GM12878 (cell line): ENCODE measurements around the gene CDH8. TPM values are rescaled to one million over a fixed set of nuclear protein-coding genes. Genes with fewer than 3 reads are reported as not detected.

Experiments used
- ATAC-seq: fragments of 200-7000 bp; cut with Tn5 transposase; 3 replicates; pipeline ENCODE4 v1.9.1; 2020; ENCODE audit warnings: mild to moderate bottlenecking, moderate library complexity
- BruUV-seq: library from RNA; stranded (reverse); fragments of 400-500 nt; replicated peaks from 2 replicates; lab custom pipeline; 2021; lab: Mats Ljungman, UMichigan
- CTCF ChIA-PET: fragments of 300-600 bp; sonication (Branson Sonifier 250); formaldehyde crosslinking; extraction: SDS; loops from one replicate; lab custom pipeline; 2021; ENCODE audit warnings: inconsistent platforms; lab: Yijun Ruan, JAX
- POLR2A ChIA-PET: fragments of 350-600 bp; formaldehyde crosslinking; extraction: SDS; loops from one replicate; lab custom pipeline; 2021; ENCODE audit warnings: inconsistent platforms; lab: Charles Lee
- RAD21 ChIA-PET: fragments of 300-600 bp; sonication (Branson Sonifier 250); formaldehyde crosslinking; loops from one replicate; lab custom pipeline; 2023; ENCODE audit warnings: antibody characterized with exemption; ENCODE audit not compliant: unreplicated experiment; lab: Charles Lee
- SMC1A ChIA-PET: fragments of 300-600 bp; sonication (Branson Sonifier 250); formaldehyde crosslinking; loops from one replicate; lab custom pipeline; 2023; ENCODE audit not compliant: unreplicated experiment, uncharacterized antibody; lab: Charles Lee
- DNase-seq: peaks from one replicate; pipeline ENCODE4 v3.0.0-alpha.2; 2011; ENCODE audit warnings: low read depth, low spot score
- FAIRE-seq: peaks from 3 replicates; lab custom pipeline; 2011; peaks lifted over from hg19 to GRCh38; lab: Jason Lieb, UNC
- H2AFZ ChIP-seq: 2 replicates; pipeline ENCODE4 v1.6.0; 2011; ENCODE audit warnings: low read depth, low read length, control low read depth; ENCODE audit not compliant: control insufficient read depth
- H3K27ac ChIP-seq: 2 replicates; pipeline ENCODE4 v1.5.1; 2011; ENCODE audit warnings: control low read depth; ENCODE audit not compliant: control insufficient read depth, insufficient read depth
- H3K27me3 ChIP-seq, 2 experiments: replicated peaks in 1 of 2; 2 replicates each; pipeline versions ENCODE4 v1.6.0 to v1.6.1; 2011; ENCODE audit warnings: low read length in 1 of 2; ENCODE audit not compliant: control insufficient read depth in 2 of 2, insufficient read depth in 2 of 2
- H3K36me3 ChIP-seq, 2 experiments: 2 replicates each; pipeline ENCODE4 v1.5.1; 2011; ENCODE audit warnings: low read length in 1 of 2; ENCODE audit not compliant: control insufficient read depth in 2 of 2, insufficient read depth in 2 of 2
- H3K4me1 ChIP-seq: 2 replicates; pipeline ENCODE4 v1.6.1; 2011; ENCODE audit warnings: mild to moderate bottlenecking, low read length, moderate library complexity, mixed read lengths; ENCODE audit not compliant: control insufficient read depth, insufficient read depth
- H3K4me2 ChIP-seq: 2 replicates; pipeline ENCODE4 v1.6.0; 2011; ENCODE audit warnings: control low read depth; ENCODE audit not compliant: control insufficient read depth, insufficient read depth
- H3K4me3 ChIP-seq: fragments of 200-600 bp; sonication (generic); 2 replicates; pipeline ENCODE4 v1.5.1; 2016
- H3K79me2 ChIP-seq: 2 replicates; pipeline ENCODE4 v1.6.0; 2011; ENCODE audit warnings: low read length; ENCODE audit not compliant: control insufficient read depth, insufficient read depth
- H3K9ac ChIP-seq: 2 replicates; pipeline ENCODE4 v1.8.0; 2011; ENCODE audit warnings: low read length, control low read depth, mixed read lengths; ENCODE audit not compliant: control insufficient read depth, insufficient read depth
- H3K9me3 ChIP-seq: replicated peaks from 3 replicates; pipeline ENCODE4 v1.5.1; 2011; ENCODE audit warnings: mild to moderate bottlenecking, low read length; ENCODE audit not compliant: control insufficient read depth, insufficient read depth
- H4K20me1 ChIP-seq: 2 replicates; pipeline ENCODE4 v1.6.0; 2011; ENCODE audit not compliant: control insufficient read depth, insufficient read depth
- CEBPB ChIP-seq, 2 experiments: fragments of 150-350 bp in 1 of 2; IDR thresholded peaks; 2 replicates each; pipeline ENCODE4 v1.6.1; 2012 to 2014; ENCODE audit warnings: low read depth in 2 of 2, low read length in 2 of 2, borderline replicate concordance in 1 of 2, inconsistent platforms in 1 of 2
- CREB1 ChIP-seq: IDR thresholded peaks from 2 replicates; pipeline ENCODE4 v1.6.1; 2012; ENCODE audit warnings: low read depth, mild to moderate bottlenecking, inconsistent platforms
- EZH2 ChIP-seq: IDR thresholded peaks from 2 replicates; pipeline ENCODE4 v1.6.1; 2012; ENCODE audit warnings: low read depth, mild to moderate bottlenecking, control low read depth, inconsistent platforms, low read length, borderline replicate concordance; ENCODE audit not compliant: control insufficient read depth
- FOXK2 ChIP-seq: fragments of 450-650 bp; IDR thresholded peaks from 2 replicates; pipeline ENCODE4 v1.6.1; 2017; ENCODE audit warnings: mild to moderate bottlenecking, moderate library complexity
- JUND ChIP-seq: IDR thresholded peaks from 2 replicates; pipeline ENCODE4 v1.6.1; 2012; ENCODE audit warnings: low read depth, mild to moderate bottlenecking, low read length, improper control_type of control experiment, moderate library complexity
- MTA3 ChIP-seq: IDR thresholded peaks from 2 replicates; pipeline ENCODE4 v1.6.1; 2012; ENCODE audit warnings: low read length, inconsistent platforms, borderline replicate concordance
- ZNF384 ChIP-seq: IDR thresholded peaks from 2 replicates; pipeline ENCODE4 v1.6.1; 2012; ENCODE audit warnings: low read depth, mild to moderate bottlenecking, low read length, improper control_type of control experiment, borderline replicate concordance
- WGBS: methylation state at CpG from one replicate; pipeline ENCODE4 v1.1.6; 2016; ENCODE audit warnings: low lambda C conversion rate; ENCODE audit not compliant: insufficient replicate concordance, insufficient coverage; ENCODE audit errors: missing lambda C conversion rate; 5-methylcytosine and 5-hydroxymethylcytosine counted together
- in situ Hi-C: fragments of 300-500 bp; cut with MboI; formaldehyde crosslinking; loops from 9 replicates; pipeline ENCODE4 v1.14.3; 2018; ENCODE audit warnings: mixed read lengths
- intact Hi-C: fragments of 100-400 bp; cut with micrococcal nuclease; formaldehyde crosslinking; loops from one replicate; pipeline ENCODE4 v1.14.2; 2022; ENCODE audit not compliant: unreplicated experiment
- polyA plus RNA-seq, 11 experiments: library from polyadenylated mRNA; depleted of rRNA in 4 of 11; unstranded in 6 of 11; stranded (reverse) in 5 of 11; fragments of >200 nt; fragmentation: Nextera tagmentation in 4 of 11; fragmentation: Illumina TruSeq in 1 of 11; extraction: Ambion mirVana in 4 of 11; extraction: Trizol in 1 of 11; gene quantifications; 1 replicate in 1 of 11; 2 replicates in 10 of 11; pipeline versions ENCODE4 v1.2.1 to v1.2.3, GENCODE V29; 2011 to 2016; ENCODE audit warnings: inconsistent platforms in 2 of 11, missing spikeins in 2 of 11, low read depth in 1 of 11
- total RNA-seq, 4 experiments: library from RNA; depleted of rRNA in 3 of 4; stranded (reverse); fragments of >200 nt in 3 of 4; fragmentation: Illumina TruSeq in 1 of 4; extraction: Trizol in 1 of 4; gene quantifications; 2 replicates each; pipeline versions ENCODE4 v1.2.1 to v1.2.3, GENCODE V29; 2013 to 2021
- TF ChIP-seq, protein P1 (sequence below): fragments of 450-650 bp; IDR thresholded peaks from 2 replicates; pipeline ENCODE4 v1.6.1; 2017; ENCODE audit warnings: mild to moderate bottlenecking, low read depth, inconsistent platforms; ENCODE audit not compliant: poor library complexity, severe bottlenecking
- TF ChIP-seq, protein P2 (sequence below): fragments of 450-650 bp; IDR thresholded peaks from 2 replicates; pipeline ENCODE4 v1.6.1; 2017; ENCODE audit warnings: borderline replicate concordance
- TF ChIP-seq, protein P3 (sequence below): fragments of 450-650 bp; IDR thresholded peaks from 2 replicates; pipeline ENCODE4 v1.6.1; 2017; ENCODE audit warnings: mild to moderate bottlenecking, moderate library complexity

The CDH8 gene
- total and polyA plus RNA-seq, 10 of the 15 experiments (the other 5 are each of a cell fraction or from before 2014, with no cell fraction given): 0.13 to 0.68 (median 0.25) TPM; not detected in 3

DNA sequence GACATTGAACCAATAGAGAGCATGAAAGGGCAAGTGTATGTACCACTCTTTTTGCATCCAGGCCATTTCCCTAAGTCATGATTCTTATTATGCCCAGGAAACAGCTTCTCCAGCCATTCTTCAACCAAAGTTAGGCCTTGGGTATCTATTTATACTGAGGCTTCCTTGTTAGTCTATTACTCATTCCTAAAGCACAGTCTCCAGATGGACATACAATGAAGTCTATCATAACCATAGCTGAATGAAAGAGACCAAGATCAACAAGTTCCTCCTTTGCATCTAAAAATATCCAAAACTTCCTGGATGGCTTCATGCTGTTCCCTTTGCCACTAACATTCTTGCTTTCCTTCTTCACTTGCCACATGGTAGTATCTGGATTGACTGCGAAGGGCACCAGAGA lies 265.9 kb downstream of the CDH8 start (continued):
- TF ChIP-seq, protein P1, sequence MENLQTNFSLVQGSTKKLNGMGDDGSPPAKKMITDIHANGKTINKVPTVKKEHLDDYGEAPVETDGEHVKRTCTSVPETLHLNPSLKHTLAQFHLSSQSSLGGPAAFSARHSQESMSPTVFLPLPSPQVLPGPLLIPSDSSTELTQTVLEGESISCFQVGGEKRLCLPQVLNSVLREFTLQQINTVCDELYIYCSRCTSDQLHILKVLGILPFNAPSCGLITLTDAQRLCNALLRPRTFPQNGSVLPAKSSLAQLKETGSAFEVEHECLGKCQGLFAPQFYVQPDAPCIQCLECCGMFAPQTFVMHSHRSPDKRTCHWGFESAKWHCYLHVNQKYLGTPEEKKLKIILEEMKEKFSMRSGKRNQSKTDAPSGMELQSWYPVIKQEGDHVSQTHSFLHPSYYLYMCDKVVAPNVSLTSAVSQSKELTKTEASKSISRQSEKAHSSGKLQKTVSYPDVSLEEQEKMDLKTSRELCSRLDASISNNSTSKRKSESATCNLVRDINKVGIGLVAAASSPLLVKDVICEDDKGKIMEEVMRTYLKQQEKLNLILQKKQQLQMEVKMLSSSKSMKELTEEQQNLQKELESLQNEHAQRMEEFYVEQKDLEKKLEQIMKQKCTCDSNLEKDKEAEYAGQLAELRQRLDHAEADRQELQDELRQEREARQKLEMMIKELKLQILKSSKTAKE: no peak
- no peak for TF ChIP-seq ZNF384

DNA sequence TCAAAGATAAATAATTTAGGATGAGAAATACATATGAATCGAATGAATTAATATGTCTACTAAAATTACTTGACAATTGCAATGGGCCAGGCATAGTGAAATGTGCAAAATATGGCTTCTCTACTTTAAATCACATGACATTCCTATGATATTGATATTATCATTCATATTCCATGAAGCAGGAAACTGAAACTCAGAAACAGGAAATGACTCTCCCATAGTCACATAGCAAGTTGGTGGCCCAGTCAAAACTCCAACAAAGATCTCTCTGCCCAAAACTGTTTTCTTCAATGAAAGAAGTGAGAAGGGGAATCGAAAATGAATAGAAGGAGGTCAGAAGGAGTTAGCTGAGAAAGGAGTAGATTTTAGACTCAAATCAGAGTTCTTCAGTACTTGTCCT lies 272.2 kb downstream of the CDH8 start:
- Histone ChIP-seq H3K4me3 (no peak overlapping the region), H3K36me3 (no peaks in the 10 kb centered on the region), H3K79me2 (no peaks in the 10 kb centered on the region), H3K4me1 (no peaks in the 10 kb centered on the region), H2AFZ (no peak overlapping the region), H3K9me3 (no peaks in the 10 kb centered on the region), H3K27ac (no peak overlapping the region), H3K9ac (no peak overlapping the region), H3K4me2 (no peak overlapping the region), H4K20me1 (no peaks in the 10 kb centered on the region), H3K27me3 (no peaks in the 10 kb centered on the region)
- ChIA-PET POLR2A (no interaction called here), CTCF (no interaction called here), RAD21 (no interaction called here), SMC1A (no interaction called here)
- in situ Hi-C loops: no loop called here
- WGBS: 2% methylated on average over 2 of the region's 2 CpGs
- BruUV-seq: no TSS peak
- intact Hi-C loops: no loop called here
- ATAC-seq: no peak
- FAIRE-seq: no peak
- DNase-seq: no peak
- TF ChIP-seq EZH2 (no peak), CEBPB (IDR thresholded peaks at IDR 0.05; ENCODE audit: borderline replicate concordance in 1 of 2, low read depth in 2 of 2, low read length in 2 of 2) (no peak), CREB1 (no peak), MTA3 (no peak), FOXK2 (no peak), JUND (no peak)
- TF ChIP-seq, protein P2, sequence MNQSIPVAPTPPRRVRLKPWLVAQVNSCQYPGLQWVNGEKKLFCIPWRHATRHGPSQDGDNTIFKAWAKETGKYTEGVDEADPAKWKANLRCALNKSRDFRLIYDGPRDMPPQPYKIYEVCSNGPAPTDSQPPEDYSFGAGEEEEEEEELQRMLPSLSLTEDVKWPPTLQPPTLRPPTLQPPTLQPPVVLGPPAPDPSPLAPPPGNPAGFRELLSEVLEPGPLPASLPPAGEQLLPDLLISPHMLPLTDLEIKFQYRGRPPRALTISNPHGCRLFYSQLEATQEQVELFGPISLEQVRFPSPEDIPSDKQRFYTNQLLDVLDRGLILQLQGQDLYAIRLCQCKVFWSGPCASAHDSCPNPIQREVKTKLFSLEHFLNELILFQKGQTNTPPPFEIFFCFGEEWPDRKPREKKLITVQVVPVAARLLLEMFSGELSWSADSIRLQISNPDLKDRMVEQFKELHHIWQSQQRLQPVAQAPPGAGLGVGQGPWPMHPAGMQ: no peak
- TF ChIP-seq, protein P1: no peak
- TF ChIP-seq, protein P3, sequence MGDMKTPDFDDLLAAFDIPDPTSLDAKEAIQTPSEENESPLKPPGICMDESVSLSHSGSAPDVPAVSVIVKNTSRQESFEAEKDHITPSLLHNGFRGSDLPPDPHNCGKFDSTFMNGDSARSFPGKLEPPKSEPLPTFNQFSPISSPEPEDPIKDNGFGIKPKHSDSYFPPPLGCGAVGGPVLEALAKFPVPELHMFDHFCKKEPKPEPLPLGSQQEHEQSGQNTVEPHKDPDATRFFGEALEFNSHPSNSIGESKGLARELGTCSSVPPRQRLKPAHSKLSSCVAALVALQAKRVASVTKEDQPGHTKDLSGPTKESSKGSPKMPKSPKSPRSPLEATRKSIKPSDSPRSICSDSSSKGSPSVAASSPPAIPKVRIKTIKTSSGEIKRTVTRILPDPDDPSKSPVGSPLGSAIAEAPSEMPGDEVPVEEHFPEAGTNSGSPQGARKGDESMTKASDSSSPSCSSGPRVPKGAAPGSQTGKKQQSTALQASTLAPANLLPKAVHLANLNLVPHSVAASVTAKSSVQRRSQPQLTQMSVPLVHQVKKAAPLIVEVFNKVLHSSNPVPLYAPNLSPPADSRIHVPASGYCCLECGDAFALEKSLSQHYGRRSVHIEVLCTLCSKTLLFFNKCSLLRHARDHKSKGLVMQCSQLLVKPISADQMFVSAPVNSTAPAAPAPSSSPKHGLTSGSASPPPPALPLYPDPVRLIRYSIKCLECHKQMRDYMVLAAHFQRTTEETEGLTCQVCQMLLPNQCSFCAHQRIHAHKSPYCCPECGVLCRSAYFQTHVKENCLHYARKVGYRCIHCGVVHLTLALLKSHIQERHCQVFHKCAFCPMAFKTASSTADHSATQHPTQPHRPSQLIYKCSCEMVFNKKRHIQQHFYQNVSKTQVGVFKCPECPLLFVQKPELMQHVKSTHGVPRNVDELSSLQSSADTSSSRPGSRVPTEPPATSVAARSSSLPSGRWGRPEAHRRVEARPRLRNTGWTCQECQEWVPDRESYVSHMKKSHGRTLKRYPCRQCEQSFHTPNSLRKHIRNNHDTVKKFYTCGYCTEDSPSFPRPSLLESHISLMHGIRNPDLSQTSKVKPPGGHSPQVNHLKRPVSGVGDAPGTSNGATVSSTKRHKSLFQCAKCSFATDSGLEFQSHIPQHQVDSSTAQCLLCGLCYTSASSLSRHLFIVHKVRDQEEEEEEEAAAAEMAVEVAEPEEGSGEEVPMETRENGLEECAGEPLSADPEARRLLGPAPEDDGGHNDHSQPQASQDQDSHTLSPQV: no peak
